Left ventricle myocardium inferior (tissue), 1 donor: Measurements from ENCODE around the gene TAL2. TPM values are rescaled to one million over a fixed set of nuclear protein-coding genes. Genes with fewer than 3 reads are reported as not detected.

Experiments
- DNase-seq: peaks from one replicate; pipeline ENCODE4 v3.0.0-alpha.2; 2020
- H3K27ac ChIP-seq: fragments of 200-600 bp; replicated peaks from 2 replicates; pipeline ENCODE4 v1.8.0; 2021
- H3K27me3 ChIP-seq: fragments of 200-600 bp; 2 replicates; pipeline ENCODE4 v1.8.0; 2021; ENCODE audit warnings: low read depth
- H3K36me3 ChIP-seq: fragments of 200-600 bp; 2 replicates; pipeline ENCODE4 v1.8.0; 2021
- H3K4me1 ChIP-seq: fragments of 200-600 bp; 2 replicates; pipeline ENCODE4 v1.8.0; 2021
- H3K4me3 ChIP-seq: fragments of 200-600 bp; 2 replicates; pipeline ENCODE4 v1.8.0; 2021; ENCODE audit warnings: mild to moderate bottlenecking, moderate library complexity
- H3K9me3 ChIP-seq: fragments of 200-600 bp; replicated peaks from 2 replicates; pipeline ENCODE4 v1.8.0; 2021
- CTCF ChIP-seq: fragments of 200-600 bp; IDR thresholded peaks from 2 replicates; pipeline ENCODE4 v1.8.0; 2021; ENCODE audit warnings: antibody characterized with exemption, mild to moderate bottlenecking, borderline replicate concordance
- intact Hi-C: fragments of 100-400 bp; cut with micrococcal nuclease; formaldehyde crosslinking; loops from one replicate; pipeline ENCODE4 v1.11.0; 2022
- total RNA-seq: library from RNA; stranded (reverse); fragmentation: NEBNext Ultra II Directional; extraction: Animal tissue kit (Norgen Biotek cat#: 25700); gene quantifications from one replicate; pipeline ENCODE4 v1.2.1, GENCODE V29; 2021
- donor health status: DM: no; HTN: yes; CAD: no; lungs with severe emphysema.

Gene TAL2
- total RNA-seq, 1 donor from 2014 or later: not detected

- Histone ChIP-seq H3K36me3 (peaks cover 48% of the 10 kb centered on the region), H3K4me3 (no peak overlapping the region), H3K9me3 (peaks cover 4% of the 10 kb centered on the region), H3K4me1 (no peaks in the 10 kb centered on the region), H3K27ac (no peak overlapping the region), H3K27me3 (no peaks in the 10 kb centered on the region)
- intact Hi-C loops: no loop called here
- no peak for TF ChIP-seq CTCF
- no peak for DNase-seq
Observed at GRCh38 chr9:105636331-105636730, 25.9 kb upstream of the TAL2 start.

- Histone ChIP-seq H3K9me3 (peaks cover 20% of the 10 kb centered on the region), H3K4me1 (no peaks in the 10 kb centered on the region), H3K36me3 (peaks cover 59% of the 10 kb centered on the region), H3K27me3 (no peaks in the 10 kb centered on the region), H3K4me3 (no peak overlapping the region), H3K27ac (no peak overlapping the region)
- intact Hi-C loops: no loop called here
- no peak for DNase-seq
- peak; percentile 48 for TF ChIP-seq CTCF
Observed at GRCh38 chr9:105637787-105638395, 24.4 kb upstream of the TAL2 start.

GRCh38 chr9:105639936-105640335 is 22.3 kb upstream of the TAL2 start:
- no peak overlapping the region for H3K4me3 ChIP-seq
- H3K27me3 ChIP-seq: no peaks in the 10 kb centered on the region
- no peak overlapping the region for H3K27ac ChIP-seq
- no peak for TF ChIP-seq CTCF
- intact Hi-C loops: no loop called here
- H3K36me3 ChIP-seq: peaks cover 54% of the 10 kb centered on the region
- no peaks in the 10 kb centered on the region for H3K4me1 ChIP-seq
- DNase-seq: no peak
- H3K9me3 ChIP-seq: peaks cover 20% of the 10 kb centered on the region

DNA sequence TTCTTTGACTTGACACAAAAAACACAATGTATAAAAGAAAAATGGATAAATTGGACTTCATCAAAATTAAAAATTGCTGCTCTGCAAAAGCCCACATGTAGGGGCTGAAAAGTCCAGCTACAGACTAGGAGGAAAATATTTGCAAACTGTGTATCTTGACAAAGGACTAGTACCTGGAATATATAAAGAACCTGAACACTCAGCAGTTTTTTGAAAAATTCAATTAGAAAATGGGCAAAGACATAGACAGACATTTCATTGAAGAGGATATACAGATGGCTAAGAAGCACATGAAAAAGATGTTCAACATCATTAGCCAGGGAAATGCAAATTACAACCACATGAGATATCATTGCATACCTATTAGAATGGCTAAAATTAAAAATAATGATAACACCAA is 18.5 kb upstream of the TAL2 start:
- no peak for DNase-seq
- Histone ChIP-seq H3K27me3 (no peaks in the 10 kb centered on the region), H3K36me3 (peaks cover 37% of the 10 kb centered on the region), H3K9me3 (peaks cover 20% of the 10 kb centered on the region), H3K4me1 (no peaks in the 10 kb centered on the region), H3K27ac (no peak overlapping the region), H3K4me3 (no peak overlapping the region)
- intact Hi-C loops: no loop called here
- TF ChIP-seq CTCF: no peak

DNA sequence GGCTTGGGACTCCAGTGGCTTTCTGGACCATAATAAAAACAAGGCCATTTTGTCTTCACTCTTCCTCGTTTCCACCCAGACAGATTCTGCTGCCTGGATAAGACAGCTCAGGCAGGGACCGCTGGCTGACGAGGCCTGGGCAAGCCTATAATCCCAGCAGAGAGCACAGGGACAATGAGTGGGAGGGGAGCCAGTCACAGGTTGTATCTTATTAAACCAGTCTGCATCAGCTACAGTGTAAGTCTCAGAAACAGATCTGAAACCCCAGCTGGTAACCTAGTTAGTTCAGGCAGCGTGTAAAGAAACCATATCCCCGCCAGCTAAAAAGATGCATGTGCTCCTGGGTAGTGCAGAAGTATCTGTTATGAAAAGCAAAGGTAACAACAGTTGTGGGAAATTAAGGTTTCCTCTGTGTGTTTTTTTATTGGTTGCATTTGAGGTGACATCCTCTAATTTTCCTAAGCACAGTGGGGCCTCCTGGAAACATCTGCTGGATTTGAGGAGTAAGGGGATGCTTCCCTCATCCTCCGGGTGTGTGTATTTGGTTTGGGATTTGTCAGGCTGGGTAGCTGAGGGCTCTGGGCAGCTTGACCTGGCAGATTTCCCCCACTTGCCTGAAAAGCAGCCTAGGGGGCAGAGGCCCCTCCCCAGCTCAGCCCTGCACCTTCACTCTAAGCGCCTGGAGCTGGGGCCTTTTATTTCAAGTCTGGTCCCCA is 15.2 kb upstream of the TAL2 start:
- Histone ChIP-seq H3K27ac (no peak overlapping the region), H3K36me3 (peaks cover 5% of the 10 kb centered on the region), H3K4me1 (no peaks in the 10 kb centered on the region), H3K27me3 (no peaks in the 10 kb centered on the region), H3K4me3 (no peak overlapping the region), H3K9me3 (peaks cover 8% of the 10 kb centered on the region)
- intact Hi-C loops: no loop called here
- no peak for DNase-seq
- no peak for TF ChIP-seq CTCF
